NCI-H446 treated with DMSO at 0.1 percent for 48 hours (cell line): Measurements from ENCODE around the gene OR2T11.
"Not testable (repeated sequence)": the region's sequence is repeated elsewhere in the genome, so short reads cannot be mapped to it uniquely, and the experiment has no call there.

Source experiments
- DNase-seq: peaks from one replicate; lab custom pipeline; 2025; lab: John Stamatoyannopoulos, UW

Gene OR2T11, protein sequence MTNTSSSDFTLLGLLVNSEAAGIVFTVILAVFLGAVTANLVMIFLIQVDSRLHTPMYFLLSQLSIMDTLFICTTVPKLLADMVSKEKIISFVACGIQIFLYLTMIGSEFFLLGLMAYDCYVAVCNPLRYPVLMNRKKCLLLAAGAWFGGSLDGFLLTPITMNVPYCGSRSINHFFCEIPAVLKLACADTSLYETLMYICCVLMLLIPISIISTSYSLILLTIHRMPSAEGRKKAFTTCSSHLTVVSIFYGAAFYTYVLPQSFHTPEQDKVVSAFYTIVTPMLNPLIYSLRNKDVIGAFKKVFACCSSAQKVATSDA

DNA sequence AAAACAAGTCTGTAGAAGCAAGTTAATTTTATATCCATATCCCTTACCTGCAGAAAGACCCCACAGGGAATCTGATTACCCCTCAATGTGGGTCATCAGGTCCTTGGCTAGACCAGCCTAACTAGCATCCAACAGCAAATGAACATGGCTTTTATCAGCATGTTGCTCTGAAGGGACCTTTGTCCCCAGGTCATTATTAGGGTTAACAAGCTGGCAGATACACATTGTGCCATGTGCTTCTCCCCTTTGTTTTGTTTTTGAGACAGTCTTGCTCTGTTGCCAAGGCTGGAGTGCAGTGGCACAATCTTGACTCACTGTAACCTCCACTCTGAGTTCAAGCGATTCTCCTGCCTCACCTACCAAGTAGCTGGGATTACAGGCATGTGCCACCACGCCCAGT is at the start of gene OR2T11:
Gene OR2T11, minus strand, starts transcription at position 101 of the 400 bp plus-strand sequence. CDS start 7,963 bp downstream, outside the sequence.
- DNase-seq: not testable (repeated sequence)

DNA sequence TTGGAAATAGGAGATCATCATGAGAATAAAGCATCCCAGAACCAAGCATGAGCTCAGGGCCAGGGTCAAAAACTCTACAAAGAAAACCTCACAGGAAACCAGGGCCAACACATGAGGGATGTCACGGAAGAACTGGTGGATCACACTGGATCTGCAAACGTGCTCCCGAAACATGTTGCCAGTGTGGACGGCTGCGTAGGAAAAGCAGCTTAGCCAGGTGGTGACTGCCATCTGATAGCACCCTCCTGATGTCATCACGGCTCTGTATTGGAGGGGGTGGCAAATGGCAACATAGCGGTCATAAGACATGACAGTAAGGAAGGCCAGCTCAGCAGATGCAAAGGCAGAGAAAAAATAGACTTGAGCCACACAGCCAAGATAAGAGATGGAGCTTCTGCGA is 46.8 kb upstream of the OR2T11 start:
- no peak for DNase-seq

DNA sequence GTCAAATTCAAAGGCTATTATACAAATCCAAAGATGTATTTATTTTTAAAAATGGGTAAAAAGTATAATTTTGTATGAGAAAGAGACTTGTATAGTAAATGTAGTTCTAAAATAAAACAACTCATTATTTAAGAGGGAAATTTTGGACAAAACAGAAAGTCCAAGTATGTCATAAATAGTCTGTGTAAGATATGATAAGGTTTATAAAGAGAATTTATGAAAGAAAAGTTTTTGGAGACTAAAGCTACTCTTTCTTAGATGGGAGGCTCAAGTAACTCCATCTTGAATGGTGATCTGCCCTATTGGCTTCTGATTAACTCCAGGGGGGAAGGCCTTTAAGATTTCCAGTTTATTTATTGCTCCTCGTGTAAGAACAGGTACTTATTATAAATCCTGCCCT is 35.1 kb upstream of the OR2T11 start:
- no peak for DNase-seq

DNA sequence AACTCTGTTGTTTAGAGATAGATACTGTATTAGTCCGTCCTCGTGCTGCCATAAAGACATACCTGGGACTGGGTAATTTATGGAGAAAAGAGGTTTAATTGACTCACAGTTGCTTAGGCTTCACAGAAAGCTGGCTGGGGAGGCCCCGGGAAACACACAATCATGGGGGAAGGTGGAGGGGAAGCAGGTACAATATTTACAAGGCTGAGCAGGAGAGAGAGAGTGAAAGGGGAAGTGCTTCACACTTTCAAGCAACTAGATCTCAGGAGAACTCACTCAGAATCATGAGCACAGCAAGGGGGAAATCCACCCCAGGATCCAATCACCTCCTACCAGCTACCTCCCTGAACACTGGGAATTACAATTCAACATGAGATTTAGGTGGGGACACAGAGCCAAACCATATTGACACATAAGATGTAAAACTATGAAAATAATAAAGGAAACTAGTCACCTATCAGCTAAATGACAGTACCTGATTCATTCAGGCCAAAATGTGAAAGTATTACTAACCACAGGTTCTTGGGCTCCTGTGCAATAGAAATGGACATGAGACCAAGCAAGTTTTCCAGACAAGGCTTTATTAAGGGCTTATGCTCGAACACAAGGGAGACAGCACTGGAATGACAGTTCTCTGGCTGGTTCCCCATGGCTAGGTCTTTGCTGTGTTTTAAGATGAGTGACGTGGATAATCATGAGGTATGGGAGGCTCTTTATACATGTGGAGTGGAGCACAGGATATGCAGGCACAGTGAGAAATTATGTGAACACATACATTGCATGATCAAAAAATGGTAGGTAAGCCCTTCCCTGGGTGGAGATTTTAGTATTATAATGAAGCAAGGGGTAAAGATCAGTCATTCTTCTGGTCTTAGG is 28.8 kb upstream of the OR2T11 start:
- not testable (repeated sequence) for DNase-seq

DNA sequence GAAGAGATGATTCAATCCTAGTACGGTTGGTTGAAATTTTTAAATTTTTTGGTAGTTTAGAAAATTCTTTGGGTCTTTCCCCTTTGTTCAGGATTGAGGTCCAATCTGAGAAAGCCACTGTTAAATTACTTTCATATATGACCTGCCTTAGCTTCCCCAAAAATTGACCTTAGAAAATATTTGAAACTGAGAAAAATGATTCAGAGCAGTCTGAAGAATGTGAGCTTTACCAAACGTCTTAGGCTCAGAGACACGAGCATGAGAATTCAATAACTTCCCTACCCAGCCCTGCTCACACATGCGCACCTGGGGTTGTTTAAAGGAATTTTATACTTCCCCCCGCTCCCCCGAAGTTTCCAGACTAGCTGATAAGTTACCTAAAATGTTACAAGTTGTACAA is 21.9 kb upstream of the OR2T11 start:
- DNase-seq: not testable (repeated sequence)

DNA sequence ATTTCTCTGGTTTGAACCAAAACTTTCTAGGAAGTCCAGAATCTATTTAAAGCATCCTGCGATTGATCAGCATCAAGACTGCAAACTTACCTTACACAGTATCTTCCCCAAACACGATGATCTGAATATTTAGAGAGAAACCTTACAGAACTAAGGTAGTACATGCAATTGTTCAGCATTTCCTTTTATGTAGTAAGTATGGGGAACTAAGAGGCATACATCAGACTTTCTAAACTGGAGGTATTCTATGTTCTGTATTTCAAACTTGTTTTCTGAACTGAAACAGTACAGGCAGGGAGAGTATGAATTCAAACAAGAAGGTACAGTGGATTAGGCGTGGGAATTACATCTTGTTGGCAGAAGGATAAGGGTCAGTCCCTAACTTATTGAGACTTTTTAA is 20.5 kb upstream of the OR2T11 start, which contains the start of gene OR2T27:
Gene OR2T27, minus strand, starts transcription at position 175 of the 400 bp plus-strand sequence. CDS start 4,644 bp downstream, outside the sequence.
- DNase-seq: not testable (repeated sequence)

DNA sequence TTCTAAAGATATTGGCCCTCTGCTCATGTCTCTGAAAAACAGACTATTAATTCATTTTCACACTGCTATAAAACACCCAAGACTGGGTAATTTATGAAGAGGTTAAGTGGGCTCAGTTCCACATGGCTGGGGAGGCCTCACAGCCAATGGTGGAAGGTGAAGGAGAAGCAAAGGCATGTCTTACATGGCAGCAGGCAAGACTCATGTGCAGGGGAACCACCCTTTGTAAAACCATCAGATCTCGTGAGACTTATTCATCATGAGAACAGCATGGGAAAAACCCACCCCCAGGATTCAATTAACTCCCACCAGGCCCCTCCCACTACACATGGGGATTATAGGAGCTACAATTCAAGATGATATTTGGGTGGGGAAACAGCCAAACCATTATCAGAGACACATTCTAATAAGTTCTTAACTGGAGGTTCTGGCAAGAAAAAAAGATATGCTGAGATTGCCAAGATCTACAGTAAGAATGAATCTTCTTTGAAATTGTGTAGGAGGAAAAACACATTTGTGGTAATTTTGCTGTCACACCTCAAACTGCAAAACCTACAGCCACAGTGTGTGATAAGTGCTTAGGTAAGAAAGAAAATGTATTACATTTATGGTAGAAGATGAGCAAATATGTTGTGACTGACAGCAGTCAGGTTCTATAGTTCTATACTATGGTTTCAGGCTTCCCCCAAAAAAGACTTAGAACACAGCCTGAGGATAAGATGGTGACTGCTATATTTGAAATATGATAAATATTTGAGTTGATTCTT is 14.1 kb upstream of the OR2T11 start:
- DNase-seq: not testable (repeated sequence)

DNA sequence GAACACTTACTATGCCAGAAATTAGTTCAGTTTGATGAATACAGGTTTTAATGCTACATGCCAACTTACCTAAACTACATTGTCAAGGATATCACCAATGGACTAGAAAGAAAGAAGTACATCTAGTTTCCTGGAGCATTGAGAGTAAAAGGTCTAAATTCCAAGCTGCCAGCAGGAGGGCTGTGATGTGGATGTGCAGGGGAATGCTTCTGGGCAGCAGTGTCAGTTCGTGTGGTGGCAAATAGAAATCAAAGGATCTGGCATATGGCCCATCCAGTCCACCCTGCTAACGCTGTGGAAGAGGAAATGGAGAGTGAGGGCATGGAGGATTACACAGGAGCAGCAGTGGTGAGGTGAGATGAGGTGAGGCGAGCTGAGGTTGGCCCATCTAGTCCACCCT is 10.3 kb upstream of the OR2T11 start, which contains the start of gene OR2T35:
Gene OR2T35, minus strand, starts transcription at position 101 of the 400 bp plus-strand sequence. CDS start 6,020 bp downstream, outside the sequence.
- not testable (repeated sequence) for DNase-seq

DNA sequence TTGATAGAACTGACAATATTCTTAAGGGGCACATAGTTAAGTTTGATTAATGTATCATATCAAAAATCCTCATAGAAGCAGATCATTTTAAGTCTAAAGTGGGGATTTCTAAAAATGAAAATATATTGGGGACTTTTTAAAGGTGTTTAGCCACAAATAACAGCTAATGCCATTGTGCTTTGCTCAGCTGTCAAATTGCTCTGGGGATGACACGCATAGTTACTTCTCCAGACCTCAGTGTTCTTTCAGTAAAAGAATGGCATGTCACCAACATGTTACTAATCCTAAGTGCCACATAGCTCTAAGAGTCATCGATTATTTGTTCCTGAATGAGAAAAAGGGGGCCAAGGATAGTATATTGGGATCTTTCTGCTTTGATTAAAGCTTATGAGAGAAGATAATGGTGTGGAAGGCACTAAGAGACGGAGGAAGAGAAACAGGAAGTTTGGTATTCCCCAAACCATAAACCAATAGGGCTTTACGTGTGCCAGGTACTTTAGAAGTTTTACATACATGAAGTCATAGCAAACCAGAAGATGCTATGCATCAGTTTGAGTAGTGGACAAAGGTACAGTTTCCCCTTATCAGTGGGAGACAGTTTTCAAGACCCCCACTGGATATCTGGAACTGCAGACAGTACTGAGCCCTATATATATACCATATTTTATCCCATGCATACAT is 8.2 kb upstream of the OR2T11 start:
- not testable (repeated sequence) for DNase-seq

DNA sequence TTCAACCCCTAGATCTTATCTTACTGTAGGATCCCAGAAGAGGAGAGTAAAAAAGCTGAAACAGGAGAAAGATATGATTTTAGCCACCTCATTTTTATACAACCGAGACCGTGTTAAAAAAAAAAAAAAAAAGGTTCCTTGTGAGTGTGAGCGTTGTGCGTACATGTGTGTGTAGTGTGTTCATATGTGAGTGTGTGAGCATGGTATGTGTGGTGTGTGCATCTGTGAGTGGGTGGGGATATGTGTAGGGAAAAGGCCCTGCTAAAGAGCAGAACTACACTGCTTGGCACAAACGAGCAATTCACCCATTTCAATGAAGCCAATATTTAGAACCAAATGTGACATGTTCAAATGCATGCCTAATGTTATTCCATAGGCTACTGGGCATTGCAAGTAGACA is 6.7 kb upstream of the OR2T11 start:
- not testable (repeated sequence) for DNase-seq

DNA sequence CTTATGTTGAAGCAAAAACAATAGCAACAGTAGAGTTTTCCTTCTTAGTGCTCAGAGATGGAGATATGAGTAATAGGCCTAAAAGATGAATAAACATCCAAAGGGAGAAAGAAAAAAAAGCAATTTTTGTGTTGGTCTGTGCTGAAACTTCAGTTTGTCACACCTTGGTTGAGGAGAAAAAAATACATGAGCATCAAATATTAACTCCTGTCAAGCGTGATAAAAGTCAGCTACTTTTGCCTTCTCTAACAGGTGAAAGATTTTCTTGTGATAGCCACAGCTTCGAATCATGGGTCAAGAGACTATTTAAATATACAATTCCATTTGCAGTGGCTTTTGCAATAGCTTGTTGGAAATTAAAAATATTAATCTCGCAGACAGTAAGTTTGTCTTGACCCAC is 6.0 kb upstream of the OR2T11 start:
- DNase-seq: not testable (repeated sequence)

DNA sequence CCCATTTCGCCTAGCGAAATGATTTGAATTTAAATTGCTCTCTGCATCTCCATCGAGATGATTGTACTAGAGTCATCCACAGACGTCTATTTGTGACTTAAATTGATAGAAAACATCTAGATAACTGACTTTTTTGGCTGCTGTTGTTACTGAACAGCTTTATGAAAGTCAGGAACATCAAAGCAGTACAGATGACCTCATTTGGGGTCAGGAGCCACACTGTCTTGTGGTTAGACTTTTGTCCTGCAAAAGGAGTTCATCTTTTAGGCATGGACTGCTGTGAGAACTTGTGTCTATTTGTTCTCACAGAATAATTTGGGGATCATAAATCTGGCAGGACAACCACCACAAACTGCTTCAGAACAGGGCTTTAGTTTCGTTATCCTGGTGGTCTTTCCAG is 4.8 kb upstream of the OR2T11 start:
- DNase-seq: not testable (repeated sequence)

DNA sequence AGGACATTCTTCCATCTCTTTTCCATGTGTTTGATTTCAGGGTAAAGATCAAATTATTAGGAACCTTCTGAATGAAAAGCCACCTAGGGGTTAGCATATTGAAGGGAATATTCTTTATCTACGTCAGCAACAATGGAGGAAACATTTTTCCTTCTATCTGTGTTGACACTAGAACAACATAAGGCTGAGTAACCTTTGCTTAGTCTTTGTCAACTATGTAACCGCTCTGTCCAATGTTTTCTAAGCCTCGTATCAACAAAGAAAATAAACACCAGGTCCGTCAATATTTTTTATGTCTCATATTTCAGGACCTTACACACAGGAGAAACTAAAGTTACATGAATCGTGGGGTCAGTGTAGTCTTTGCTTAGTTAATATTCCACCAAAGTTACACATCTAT is 1.7 kb upstream of the OR2T11 start:
- DNase-seq: not testable (repeated sequence)

DNA sequence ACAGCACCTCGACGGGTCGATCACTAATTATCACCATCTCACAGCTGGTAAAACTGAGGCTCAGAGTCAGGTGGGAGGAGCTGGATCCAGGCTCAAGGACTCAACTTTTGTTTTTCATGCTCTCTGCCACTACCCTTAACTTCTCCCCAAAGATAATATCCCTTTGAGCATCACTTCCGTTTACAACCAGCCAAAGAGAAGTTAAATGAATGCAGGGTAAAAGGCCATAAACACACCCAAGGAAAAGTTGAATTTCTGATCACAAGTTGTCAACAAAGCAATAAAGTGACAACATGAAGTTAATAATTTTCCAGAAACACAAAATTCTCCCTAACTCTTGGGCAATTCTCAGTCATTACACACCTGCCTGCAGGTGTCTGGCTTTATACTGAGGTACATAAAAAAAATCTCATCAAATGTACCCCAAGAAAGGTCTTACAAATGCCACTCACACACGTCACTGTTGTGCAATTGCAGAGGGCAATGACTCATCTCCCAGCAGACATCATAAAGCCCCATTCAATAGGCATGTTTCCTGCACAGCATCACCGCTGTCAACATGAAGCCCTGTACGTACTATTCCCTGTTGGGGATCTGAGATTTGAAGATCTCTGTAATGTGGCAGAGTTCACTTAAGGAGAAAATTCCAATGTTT is 3.4 kb downstream of the OR2T11 start:
- no peak for DNase-seq

DNA sequence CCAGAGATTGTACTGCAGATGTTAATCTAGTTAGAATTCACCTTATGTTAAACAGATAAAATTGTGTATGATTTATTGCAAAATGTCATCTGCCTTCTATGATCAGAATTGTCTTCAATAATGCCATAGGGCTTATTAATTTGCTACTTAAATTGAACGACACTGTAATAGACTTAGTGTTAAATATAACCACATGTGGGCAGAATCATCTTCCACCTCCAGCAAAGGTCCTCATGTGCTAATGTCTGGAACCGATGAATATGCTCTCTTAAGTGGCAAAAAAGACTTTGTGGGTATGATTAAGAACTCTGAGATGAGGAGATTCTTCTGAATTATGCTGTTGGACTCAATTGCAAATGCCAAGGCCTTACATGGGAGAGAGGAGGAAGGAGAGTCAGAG is 4.3 kb downstream of the OR2T11 start:
- DNase-seq: no peak

DNA sequence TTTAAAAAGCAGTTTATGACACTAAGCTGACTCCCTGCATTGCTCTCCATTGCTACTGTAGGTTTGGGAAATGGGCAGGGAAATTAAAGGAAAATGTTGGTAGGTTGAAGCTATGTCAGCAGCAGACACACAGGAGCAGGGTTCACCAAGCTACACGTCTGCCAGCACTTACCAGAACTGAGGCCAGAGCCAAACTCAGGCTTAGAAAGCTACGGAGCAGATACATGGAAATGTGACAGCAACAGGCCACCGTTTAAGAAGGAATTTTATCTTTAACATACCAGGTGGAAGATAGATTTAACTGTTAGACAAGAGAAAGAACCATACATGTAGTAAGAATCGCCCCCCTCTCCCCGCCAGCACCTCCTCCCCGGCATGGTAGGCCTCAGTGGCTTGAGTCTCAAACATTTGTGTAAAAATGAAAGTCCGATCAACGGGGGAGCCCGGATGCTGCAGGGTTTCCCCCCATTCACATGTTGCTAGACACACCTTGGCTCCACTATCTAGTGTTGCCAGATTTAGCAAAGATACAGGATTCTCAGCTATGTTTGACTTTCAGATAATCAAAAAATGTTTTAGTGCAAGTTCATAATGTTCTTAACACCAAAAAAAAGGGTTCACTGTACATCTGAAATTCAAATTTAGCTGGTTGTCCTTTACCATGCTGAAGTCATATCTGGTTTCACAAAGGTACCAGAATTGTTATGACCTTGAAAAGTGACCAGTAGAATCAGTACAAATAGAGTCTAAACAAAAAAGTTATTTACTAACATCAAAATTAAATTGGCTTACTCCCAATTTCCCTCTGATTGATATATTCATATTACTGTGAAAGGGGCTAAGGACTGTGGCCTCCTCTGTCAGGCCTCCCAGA is 6.7 kb downstream of the OR2T11 start:
- no peak for DNase-seq

DNA sequence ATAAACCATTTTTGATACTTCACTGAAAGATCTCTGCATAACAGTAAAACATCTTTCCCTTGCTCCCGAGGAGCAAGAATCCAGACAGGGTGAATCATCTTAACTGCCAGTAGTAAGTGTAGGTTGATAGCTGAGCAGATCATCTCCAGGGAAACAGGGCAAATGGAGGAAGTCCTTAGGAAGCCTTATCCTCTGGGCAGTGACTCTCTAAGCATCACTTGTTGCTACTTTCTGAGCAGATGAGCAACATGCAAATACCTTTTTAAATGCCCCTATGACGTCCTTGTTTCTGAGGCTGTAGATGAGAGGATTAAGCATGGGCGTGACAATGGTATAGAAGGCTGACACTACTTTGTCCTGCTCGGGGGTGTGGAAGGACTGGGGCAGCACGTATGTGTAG is 8.9 kb downstream of the OR2T11 start:
- DNase-seq: no peak

DNA sequence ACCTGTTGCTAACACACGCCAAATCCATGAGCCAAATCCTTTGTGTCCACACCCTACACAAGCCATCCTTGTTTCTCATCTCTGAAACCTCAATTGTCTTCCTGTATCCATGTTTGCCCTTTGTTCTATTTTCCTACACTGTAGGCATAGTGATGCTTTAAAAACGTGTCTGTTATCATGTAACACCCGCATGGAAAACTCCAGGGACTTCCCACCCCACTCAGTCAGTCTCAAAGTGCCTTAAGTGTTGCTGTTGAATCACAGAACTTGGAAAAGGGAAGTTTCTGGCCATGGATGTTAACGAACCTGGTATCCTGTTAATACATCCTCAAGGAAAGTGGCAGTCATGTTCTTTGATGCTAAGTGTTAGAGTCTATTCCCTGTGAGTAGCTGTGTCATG is 9.7 kb downstream of the OR2T11 start:
- no peak for DNase-seq

DNA sequence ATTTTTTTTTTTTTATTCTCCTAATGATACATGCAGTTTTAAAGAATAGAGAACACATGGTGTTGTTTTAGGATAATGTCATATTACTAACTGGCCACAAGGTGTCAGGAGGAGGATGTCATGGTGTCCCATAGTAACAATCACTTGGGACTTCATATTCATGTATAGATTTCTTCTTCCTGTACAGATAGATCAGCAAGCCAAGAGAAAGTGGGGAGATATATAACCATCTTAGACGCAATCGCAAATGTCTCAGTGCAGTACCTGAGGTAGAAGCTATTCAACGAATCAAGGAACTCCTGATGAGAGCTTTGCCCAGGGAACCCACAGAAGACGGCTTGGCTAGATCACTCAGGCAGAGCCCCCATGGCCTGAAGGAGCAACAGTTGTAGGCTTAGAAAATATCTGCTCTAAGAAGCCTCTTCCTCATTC is 12.3 kb downstream of the OR2T11 start:
- DNase-seq: no peak

DNA sequence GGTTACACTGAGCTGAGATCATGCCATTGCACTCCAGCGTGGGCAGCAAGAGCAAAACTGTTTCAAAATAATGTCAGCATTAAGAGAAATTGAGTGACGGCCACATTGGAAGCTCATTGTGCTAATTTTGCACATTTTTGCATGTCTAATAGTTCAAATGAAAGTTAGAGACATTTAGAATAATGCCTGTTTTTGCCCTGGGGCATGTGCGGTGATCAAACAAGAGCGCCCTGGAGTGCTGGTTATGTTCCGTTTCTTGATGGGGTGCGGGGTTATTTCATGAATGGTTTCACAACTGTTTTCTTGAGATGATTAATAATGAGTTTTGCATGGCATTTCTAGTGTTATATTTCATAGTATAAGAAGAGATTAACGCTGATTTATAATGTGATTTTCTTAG is 13.1 kb downstream of the OR2T11 start:
- DNase-seq: no peak
